Lower leg skin (tissue), 4 donors: Measurements from ENCODE around the gene TPM2. TPM values are rescaled to one million over a fixed set of nuclear protein-coding genes. Genes with fewer than 3 reads are reported as not detected.

Experiments
- DNase-seq, 2 donors: peaks; one replicate each; pipeline ENCODE4 v3.0.0-alpha.2; 2019; ENCODE audit warnings: low spot score in 2 of 2
- H3K4me3 ChIP-seq: fragments of 200-600 bp; sonication (generic); 2 replicates; pipeline ENCODE4 v1.5.1; 2017; ENCODE audit warnings: mild to moderate bottlenecking, low read depth; ENCODE audit not compliant: poor library complexity, severe bottlenecking
- CTCF ChIP-seq, 3 donors: fragments of 450-650 bp; IDR thresholded peaks; one replicate each; pipeline ENCODE4 v1.5.1; 2016; ENCODE audit warnings: antibody characterized with exemption in 3 of 3, mild to moderate bottlenecking in 3 of 3, moderate library complexity in 2 of 3
- POLR2A ChIP-seq, 2 donors: fragments of 450-650 bp; IDR thresholded peaks; one replicate each; pipeline ENCODE4 v1.6.1; 2016 to 2017; ENCODE audit warnings: antibody characterized with exemption in 2 of 2, mild to moderate bottlenecking in 1 of 2, moderate library complexity in 1 of 2
- WGBS, 2 donors: methylation state at CpG; one replicate each; pipeline ENCODE4 v1.1.5; 2018; 5-methylcytosine and 5-hydroxymethylcytosine counted together
- intact Hi-C: fragments of 100-400 bp; cut with DNase I; formaldehyde crosslinking; loops from one replicate; pipeline ENCODE4 v1.15.0; 2023; ENCODE audit warnings: low total_unique reads
- total RNA-seq, 4 donors: library from RNA; depleted of rRNA; stranded (reverse); fragments of >200 nt; gene quantifications; one replicate each; pipeline ENCODE4 v1.1.0, GENCODE V29; 2016

Gene TPM2
- total RNA-seq, 4 donors from 2014 or later: 36.3 to 190 (median 68.6) TPM

- intact Hi-C loops: no loop called here
- 75 to 76% methylated on average over 13 of the region's 13 CpGs for WGBS, 2 donors
- no peak for DNase-seq
- H3K4me3 ChIP-seq: no peak overlapping the region
- TF ChIP-seq CTCF (IDR thresholded peaks at IDR 0.05) (no peak), POLR2A (IDR thresholded peaks at IDR 0.05) (no peak)
Observed at GRCh38 chr9:35691757-35692301, 2.1 kb upstream of the TPM2 start.

GRCh38 chr9:35691334-35691650 lies 1.6 kb upstream of the TPM2 start:
- H3K4me3 ChIP-seq: no peak overlapping the region
- intact Hi-C loops: no loop called here
- WGBS, 2 donors: 22 to 33% methylated on average over 10 of the region's 10 CpGs
- DNase-seq: no peak
- TF ChIP-seq POLR2A (IDR thresholded peaks at IDR 0.05) (no peak), CTCF (IDR thresholded peaks at IDR 0.05) (no peak)

GRCh38 chr9:35690614-35691333 lies 1.0 kb upstream of the TPM2 start:
- intact Hi-C loops: no loop called here
- TF ChIP-seq POLR2A (IDR thresholded peaks at IDR 0.05) (no peak), CTCF (IDR thresholded peaks at IDR 0.05) (no peak)
- H3K4me3 ChIP-seq: peak overlapping the region; percentile 83
- DNase-seq: peak; percentile 46 to 95
- 0% methylated on average over 46 to 51 of the region's 61 CpGs for WGBS, 2 donors

- DNase-seq: no peak
- H3K4me3 ChIP-seq: peak overlapping the region; percentile 83
- WGBS, 2 donors: 1% methylated on average over 20 of the region's 21 CpGs; no CpG with 5 or more reads in 1 of the 2 donors
- TF ChIP-seq POLR2A (IDR thresholded peaks at IDR 0.05): no peak
- TF ChIP-seq CTCF (IDR thresholded peaks at IDR 0.05): no peak
- intact Hi-C loops: no loop called here
Observed at GRCh38 chr9:35690294-35690613, 529 bp upstream of the TPM2 start.

- TF ChIP-seq POLR2A (IDR thresholded peaks at IDR 0.05): no peak
- 62 to 72% methylated on average over 12 of the region's 12 CpGs for WGBS, 2 donors
- DNase-seq: no peak
- H3K4me3 ChIP-seq: peak overlapping the region; percentile 13
- intact Hi-C loops: no loop called here
Observed at GRCh38 chr9:35688558-35689541, 875 bp downstream of the TPM2 start.

GRCh38 chr9:35687972-35688557 lies 1.7 kb downstream of the TPM2 start:
- no peak overlapping the region for H3K4me3 ChIP-seq
- intact Hi-C loops: no loop called here
- no peak for TF ChIP-seq CTCF (IDR thresholded peaks at IDR 0.05)
- TF ChIP-seq POLR2A (IDR thresholded peaks at IDR 0.05): no peak
- no peak for DNase-seq
- WGBS, 2 donors: 77 to 80% methylated on average over 2 of the region's 2 CpGs
